ENCODE measurements around the gene CDYL.

GRCh38 chr6:5004373-5005037 lies 228.3 kb downstream of the CDYL start:
- no peak for TF ChIP-seq GATA2 (IDR thresholded peaks at IDR 0.05; ENCODE audit: low read depth, low read length)
- TF ChIP-seq GATA3 (IDR thresholded peaks at IDR 0.05; ENCODE audit: low read depth, low read length) = no peak
